DMS114 treated with DMSO at 0.1 percent for 48 hours (cell line): ENCODE data around the gene TULP4.

Experiments
- DNase-seq: peaks from one replicate; lab custom pipeline; 2025; ENCODE audit not compliant: unreplicated experiment; lab: John Stamatoyannopoulos, UW

TULP4 gene

DNA sequence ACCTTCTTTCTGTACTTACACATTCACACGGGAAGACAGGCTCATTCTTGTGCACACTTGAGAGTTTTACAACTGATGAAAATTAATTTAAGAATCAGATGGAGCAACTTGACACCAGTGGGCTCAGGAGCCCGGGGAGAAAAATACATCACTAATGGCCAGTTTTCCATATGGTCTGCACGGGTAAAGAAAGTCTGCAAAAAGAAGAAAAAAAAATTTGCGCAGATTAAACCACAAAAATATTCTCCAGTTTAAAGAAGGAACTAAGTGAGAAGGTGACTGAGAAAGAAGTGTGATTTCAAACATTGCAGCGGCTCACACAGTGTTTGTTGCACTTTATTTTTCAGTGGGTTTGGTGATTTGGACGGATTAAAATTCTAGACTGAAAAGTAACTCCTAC is at the start of gene TULP4:
TSS of gene TULP4 (plus strand) at position 301 of the 400 bp plus-strand sequence. CDS start 1,552 bp downstream, outside the sequence.
- no peak for DNase-seq

DNA sequence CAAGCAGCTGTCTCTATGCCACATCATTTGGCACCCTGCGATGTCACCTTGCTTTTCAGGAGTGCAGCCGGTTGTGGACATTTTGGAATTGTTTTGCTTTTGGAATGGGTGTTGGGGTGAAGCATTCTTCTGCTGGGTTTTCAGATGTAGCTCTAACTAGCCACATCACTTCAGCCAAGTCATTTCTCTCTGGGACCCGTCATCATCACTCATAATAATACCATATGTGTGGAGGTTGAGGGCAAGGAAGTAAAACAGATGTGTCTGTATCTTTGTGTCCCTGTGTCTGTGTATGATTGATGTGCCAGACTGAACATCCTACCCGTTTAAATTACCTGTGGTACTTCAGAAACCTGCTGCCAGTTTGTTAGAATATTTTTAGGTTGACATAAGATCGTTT is 49.5 kb upstream of the TULP4 start:
- no peak for DNase-seq

- DNase-seq: no peak
Observed at GRCh38 chr6:158264180-158264579, 48.1 kb upstream of the TULP4 start.

GRCh38 chr6:158266131-158266530 is 46.1 kb upstream of the TULP4 start:
- DNase-seq: no peak

DNA sequence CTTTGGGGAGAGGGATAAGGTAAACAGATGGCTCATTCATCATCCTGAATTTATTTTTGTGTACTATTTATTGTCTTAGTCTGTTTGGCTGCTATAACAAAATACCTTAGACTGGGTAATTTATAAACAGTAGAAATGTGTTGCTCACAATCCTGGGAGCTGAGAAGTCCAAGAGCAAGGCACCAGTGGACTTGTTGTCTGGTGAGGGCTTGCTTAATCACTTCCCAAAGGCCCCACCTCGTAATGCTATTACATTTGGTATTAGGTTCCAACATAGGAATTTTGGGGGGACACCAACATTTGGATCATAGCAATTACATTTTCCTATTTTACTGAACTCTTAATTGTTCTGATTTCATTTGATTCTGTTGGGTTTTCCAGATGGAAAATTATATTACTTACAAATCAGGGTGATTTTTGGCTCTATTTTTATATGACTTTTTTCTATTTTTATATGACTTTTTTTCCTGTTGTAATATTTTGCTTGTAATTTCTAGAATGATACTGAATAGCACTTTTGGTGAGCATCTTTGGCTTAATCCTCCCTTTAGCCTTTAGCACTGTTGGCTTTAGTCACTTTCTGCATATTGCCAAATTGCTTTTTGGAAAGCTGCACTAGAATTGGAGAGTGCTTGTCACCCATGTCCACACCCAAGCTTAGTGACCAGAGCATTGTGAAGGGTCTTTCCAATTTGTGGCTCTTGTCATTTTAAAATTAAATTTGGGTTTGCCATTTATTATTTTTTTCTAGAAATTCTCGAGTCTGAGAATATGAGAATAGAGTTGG is 43.7 kb upstream of the TULP4 start:
- no peak for DNase-seq

- DNase-seq: no peak
Observed at GRCh38 chr6:158269657-158270056, 42.6 kb upstream of the TULP4 start.

DNA sequence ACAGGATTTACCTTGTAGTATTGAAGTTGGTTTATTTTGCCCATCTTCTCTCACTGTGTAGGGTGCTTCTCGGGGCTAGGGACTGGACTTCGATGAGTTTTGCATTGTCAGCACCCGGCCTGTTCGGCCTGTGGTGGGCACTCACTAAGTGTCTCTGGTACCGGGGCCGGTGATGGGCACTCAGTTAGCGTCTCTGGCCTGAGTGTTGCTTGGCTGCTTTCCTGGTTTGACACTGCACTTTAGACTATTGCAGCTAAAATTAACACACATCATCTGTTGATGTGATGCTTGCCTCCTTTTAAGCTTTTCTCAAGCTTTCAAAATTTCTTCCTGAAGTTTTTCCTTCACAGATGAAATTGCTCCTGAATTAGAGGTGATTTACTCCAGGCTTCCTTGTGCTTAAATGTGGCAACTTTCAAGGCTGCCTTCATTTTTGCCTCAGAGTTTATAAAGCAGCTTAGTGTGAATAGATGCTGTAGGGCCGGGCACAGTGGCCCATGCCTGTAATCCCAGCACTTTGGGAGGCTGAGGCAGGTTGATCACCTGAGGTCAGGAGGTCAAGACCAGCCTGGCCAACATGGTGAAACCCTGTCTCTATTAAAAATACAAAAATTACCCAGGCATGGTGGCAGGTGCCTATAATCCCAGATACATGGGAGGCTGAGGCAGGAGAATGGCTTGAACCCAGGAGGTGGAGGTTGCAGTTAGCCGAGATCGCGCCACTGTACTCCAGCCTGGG is 41.7 kb upstream of the TULP4 start:
- no peak for DNase-seq

DNA sequence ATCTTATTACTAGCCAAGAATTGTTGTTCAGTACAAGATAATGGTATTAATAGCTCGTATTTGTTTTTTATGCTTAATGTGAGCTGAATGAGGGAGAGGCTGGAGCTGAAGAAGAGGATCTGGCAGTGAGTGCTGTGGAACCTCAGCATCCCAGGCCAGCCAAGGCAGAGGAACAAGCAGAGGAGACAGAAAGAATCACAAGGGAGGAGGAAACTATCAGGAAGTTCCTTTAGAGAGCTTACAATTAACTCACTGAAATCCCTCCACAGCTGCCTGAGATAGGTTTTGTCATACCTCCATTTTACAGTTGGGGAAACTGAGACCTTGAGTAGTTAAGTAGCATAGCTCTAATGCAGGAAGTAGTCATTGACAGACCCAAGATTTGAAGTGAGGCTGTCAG is 39.9 kb upstream of the TULP4 start:
- no peak for DNase-seq

DNA sequence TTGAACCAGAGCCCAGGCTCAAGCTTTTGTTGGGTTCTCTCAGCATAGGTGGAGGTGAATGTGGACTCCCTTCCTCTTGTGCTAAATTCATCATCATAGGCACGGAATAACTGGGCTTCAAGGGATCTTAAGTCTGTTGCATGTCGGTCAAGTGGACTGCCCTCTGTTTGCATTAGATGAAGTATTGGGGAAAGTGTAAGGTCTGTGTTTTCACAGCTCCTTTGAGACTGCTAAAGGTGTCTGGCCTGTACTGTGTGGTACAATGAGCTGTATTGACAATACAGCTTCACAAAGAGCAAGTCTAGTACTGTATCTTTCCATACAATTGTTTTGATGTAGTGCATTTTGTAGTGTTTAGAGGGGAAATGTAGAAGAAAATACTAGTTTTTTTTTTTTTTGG is 34.3 kb upstream of the TULP4 start:
- DNase-seq: no peak

DNA sequence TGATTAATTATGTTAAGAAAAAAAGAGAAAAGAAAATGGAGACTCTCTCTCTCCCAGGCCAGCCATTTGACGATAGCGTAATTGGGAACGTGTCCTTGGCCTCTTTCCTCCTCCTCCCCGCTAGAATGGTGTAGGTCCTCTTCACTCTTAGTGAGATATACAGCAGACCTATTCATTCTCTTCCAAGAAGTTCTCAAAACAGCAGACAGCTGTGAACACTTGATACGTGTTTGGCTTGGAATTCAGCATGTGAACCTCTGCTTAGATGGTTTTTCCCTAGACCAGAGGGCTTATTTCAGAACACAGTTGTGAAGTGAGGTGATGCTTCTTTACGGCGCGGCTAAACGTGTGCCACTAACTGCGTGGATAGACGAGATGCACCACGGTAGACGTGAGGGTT is 32.6 kb upstream of the TULP4 start:
- no peak for DNase-seq

- no peak for DNase-seq
Observed at GRCh38 chr6:158283304-158283980, 28.8 kb upstream of the TULP4 start.

- DNase-seq: no peak
Observed at GRCh38 chr6:158284007-158284875, 28.0 kb upstream of the TULP4 start.

- no peak for DNase-seq
Observed at GRCh38 chr6:158284876-158285655, 27.2 kb upstream of the TULP4 start.

- DNase-seq: no peak
Observed at GRCh38 chr6:158285656-158286021, 26.6 kb upstream of the TULP4 start.

- DNase-seq: no peak
Observed at GRCh38 chr6:158286413-158286812, 25.9 kb upstream of the TULP4 start.

GRCh38 chr6:158287047-158287446 is 25.2 kb upstream of the TULP4 start:
- DNase-seq: no peak

DNA sequence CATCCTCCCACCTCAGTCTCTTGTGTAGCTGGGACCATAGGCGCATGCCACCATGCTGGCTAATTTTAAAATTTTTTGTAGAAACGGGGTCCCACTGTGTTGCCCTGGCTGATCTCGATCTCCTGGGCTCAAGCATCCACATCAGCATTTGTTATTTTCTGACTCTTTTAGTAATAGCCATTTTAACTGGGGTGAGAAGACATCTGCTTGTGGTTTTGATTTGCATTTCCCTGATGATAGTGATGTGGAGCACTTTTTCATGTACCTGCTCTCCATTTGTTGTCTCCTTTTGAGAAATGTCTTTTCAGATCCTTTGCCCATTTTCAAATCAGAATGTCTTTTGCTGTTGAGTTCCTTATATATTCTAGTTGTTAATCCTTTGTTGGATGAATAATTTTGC is 22.2 kb upstream of the TULP4 start:
- DNase-seq: no peak

GRCh38 chr6:158290659-158291058 is 21.6 kb upstream of the TULP4 start:
- no peak for DNase-seq

DNA sequence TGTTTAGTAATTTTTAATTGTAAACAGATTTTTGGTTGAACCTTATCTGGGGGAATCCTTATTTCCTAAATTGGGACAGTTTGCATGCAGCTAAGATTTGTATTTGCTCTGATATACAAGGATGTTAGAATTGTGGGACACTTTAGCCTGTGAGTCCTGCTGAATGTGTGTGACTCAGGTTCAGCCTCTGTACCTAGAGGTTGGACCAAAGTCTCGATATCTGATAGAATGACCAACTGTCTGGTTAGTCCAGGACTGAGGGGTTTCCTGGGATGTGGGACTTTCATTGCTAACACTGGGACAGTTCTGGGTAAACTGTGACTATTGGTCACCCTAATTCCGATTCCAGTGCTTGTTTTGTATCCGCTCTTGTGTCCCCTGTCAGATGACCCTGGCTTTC is 20.2 kb upstream of the TULP4 start:
- DNase-seq: no peak

DNA sequence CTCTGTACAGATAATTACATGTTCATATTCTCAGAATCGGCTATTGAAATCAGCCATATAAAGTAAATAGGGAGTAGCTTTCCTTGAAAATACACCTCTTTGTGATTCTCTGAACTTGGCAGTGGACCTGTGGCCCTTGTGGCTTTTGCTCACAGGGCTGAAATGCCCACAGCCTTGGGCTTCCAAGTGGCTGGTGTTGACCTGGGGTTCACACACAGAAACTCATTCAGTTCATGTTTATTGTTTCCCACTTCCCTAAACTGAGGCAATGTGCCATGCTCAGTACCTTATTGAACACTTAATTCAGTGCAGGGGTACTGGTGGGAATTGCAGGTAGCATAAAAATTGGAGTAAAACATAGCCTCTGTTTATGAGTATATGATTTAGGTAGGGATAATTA is 19.1 kb upstream of the TULP4 start:
- DNase-seq: no peak
